Measurements from ENCODE around the gene GATAD2A.

The GATAD2A gene

GRCh38 chr19:19488875-19489690 lies 83.6 kb downstream of the GATAD2A start:
- peak; percentile 72 for DNase-seq (ENCODE audit: low read depth)

DNA sequence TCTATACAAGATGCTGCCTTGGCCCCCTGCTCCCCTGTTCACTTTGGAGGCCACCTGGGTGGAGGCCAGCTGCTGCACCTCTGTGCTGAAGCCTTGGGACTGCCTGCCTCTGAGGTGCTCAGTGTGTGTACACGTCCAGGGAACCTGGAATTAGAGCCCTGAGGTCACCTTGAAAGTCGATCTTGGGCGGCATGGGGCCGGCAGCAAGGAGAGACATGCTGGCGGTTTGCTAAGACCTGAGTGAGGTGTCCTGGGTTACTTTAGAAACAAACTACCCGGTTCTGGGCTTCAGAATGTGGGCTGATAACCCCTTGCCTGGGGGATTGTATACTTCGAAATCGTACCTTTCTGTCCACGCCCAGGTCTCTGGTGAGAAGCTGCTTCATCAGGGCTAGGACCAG lies 84.3 kb downstream of the GATAD2A start:
- no peak for DNase-seq (ENCODE audit: low read depth)

DNA sequence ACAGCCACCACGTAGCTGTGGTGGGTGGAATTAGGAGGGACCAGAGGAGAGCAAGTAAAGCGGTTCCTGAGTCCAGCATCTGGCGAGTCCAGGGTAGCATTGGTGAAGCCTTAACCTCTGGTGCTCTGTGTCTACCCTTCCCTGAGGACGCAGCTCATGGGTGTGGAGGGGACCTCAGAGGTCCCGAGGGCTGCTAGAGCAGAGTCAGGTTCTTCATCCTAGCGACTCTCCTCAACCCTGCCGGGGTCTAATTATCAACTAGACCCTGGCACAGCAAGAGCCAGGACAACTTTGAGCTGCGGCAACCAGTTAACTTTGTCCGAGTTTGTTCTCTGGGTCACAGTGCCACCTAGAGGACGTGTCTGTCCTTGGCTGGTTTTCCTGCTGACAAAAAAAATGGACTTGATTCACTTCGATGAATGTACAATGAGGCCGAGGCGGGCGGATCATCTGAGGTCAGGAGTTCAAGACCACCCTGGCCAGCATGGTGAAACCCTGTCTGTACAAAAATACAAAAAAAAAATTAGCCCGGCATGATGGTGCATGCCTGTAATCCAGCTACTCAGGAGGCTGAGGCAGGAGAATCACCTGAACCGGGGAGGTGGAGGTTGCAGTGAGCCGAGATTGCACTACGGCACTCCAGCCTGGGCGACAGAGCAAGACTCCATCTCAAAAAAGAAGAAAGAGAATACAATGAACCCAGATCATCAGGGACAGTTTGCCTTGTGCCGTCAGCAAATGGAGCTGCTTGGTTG lies 84.9 kb downstream of the GATAD2A start:
- DNase-seq (ENCODE audit: low read depth): peak; percentile 73

GRCh38 chr19:19491321-19492025 lies 86.0 kb downstream of the GATAD2A start:
- DNase-seq (ENCODE audit: low read depth): no peak

- DNase-seq (ENCODE audit: low read depth): no peak
Measured at GRCh38 chr19:19492026-19492610, 86.6 kb downstream of the GATAD2A start.

GRCh38 chr19:19493841-19494546 lies 88.5 kb downstream of the GATAD2A start:
- no peak for DNase-seq (ENCODE audit: low read depth)

- DNase-seq (ENCODE audit: low read depth): no peak
Measured at GRCh38 chr19:19495614-19496603, 90.4 kb downstream of the GATAD2A start.

DNA sequence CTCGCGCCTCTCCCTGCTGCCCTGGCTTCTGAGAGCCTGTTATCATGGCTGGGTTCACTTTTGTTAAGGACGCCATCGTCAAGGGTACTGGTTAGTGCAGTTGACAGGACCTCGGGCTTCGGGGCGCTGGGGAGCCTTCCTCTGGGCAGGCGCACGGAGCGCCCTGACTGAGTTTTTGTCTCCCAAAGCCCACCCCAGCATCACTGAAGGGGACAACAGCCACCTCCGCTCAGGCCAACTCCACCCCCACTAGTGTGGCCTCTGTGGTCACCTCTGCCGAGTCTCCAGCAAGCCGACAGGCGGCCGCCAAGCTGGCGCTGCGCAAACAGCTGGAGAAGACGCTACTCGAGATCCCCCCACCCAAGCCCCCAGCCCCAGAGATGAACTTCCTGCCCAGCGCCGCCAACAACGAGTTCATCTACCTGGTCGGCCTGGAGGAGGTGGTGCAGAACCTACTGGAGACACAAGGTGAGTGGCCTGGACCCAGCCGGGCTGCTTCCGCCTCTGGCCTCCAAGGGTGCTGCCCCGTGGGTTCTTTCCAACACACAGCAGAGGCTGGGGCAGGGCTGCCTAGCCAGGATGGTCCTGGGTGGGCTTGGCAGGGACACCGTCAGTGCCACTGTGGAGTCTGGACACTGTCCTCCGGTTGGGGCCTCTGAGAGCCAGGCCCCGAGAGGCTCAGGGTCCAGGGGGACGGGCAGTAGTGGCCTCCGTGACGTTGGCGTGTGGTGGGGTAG lies 92.9 kb downstream of the GATAD2A start:
- DNase-seq (ENCODE audit: low read depth): no peak

DNA sequence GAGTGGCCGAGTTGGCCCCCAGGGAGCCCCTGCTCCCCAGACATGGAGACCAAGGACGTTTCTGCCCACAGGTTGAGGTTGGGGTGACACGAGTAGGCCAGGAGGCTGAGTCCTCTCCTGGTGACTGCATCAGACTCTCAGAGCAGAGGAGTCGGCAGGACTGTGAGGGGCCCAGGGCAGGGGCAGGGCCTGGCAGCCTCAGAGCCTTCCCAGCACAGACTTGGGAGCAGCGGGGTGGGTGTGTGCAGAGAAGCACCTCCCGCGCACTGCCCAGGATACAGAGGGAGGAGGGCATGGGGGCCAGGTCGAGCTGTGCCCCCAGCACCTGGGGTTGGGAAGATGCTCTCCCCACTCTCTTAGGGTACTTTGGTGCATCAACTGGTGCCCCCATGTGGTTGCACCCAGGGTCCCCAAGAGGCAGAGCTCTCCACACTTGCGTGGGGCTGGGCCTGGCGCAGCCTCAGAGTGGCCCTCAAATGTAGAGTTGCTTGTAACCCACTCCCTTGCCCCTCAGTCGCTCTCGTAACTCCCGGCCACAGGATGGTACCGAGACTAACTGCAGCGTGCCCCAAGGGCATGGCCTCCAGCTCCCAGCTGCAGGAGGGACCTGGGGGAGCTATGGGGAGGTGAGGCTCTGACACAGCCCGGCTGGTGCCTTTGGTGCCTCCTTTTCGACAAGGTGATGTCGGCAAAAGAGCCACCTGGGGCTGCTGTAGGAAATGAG lies 94.0 kb downstream of the GATAD2A start:
- DNase-seq (ENCODE audit: low read depth): no peak

DNA sequence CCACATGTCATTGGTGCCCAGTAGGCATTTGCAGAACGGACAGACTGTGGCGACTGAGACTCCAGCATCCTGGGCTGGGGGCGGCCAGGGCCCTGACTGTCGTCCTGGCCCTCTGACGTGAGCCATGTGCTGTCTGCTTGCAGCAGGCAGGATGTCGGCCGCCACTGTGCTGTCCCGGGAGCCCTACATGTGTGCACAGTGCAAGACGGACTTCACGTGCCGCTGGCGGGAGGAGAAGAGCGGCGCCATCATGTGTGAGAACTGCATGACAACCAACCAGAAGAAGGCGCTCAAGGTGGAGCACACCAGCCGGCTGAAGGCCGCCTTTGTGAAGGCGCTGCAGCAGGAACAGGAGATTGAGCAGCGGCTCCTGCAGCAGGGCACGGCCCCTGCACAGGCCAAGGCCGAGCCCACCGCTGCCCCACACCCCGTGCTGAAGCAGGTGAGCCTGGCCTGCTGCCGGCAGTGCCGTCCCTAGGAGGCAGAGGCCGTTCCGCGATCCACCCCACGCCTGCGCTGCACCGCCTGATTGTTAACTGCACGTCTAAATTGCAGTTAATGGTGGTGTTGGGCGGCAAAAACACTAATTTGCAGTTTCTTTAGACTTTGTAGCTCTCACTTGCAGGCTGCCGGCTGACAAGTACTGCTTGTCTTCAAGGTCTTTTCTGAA lies 95.6 kb downstream of the GATAD2A start:
- DNase-seq (ENCODE audit: low read depth): no peak

GRCh38 chr19:19501798-19502197 lies 96.3 kb downstream of the GATAD2A start:
- no peak for DNase-seq (ENCODE audit: low read depth)

- DNase-seq (ENCODE audit: low read depth): no peak
Measured at GRCh38 chr19:19502281-19502680, 96.8 kb downstream of the GATAD2A start.

DNA sequence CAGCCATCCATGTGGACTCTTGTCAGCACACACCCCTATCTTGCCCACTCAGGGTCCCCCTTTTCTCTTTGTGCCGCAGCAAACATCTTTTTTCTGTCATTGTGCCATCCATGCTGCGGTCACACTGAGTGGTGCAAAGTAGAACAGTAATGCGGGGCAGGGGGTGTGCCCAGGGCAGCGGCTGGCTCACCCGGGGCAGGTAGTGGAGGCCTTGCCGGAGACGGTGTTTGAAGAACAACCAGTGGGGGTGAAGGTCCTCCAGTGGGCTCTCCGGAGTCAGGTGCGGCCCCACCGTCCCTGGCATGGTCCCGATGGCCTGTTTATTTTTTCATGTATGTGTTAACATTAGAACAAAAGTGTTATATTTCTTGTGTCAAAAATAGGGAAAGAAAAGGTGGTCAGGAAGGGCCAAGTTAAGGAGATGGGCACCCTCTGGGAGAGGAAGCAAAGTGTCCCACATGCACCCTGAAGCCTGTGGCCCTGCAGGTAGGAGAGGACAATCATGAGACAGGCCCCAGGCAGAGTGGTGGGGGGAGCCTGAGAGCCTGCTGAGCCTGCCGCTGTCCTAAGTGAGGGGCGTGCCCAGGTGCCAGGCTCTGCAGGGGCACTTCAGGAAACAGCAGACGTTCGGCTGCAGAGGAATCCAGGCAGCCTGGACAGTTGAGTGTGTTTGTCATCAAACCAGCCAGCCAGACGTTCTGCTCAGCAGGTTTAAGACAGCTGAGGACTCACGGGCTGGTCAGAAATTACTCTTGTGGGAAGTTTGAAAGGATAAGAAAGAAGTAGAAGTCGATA lies 97.5 kb downstream of the GATAD2A start:
- DNase-seq (ENCODE audit: low read depth): no peak

DNA sequence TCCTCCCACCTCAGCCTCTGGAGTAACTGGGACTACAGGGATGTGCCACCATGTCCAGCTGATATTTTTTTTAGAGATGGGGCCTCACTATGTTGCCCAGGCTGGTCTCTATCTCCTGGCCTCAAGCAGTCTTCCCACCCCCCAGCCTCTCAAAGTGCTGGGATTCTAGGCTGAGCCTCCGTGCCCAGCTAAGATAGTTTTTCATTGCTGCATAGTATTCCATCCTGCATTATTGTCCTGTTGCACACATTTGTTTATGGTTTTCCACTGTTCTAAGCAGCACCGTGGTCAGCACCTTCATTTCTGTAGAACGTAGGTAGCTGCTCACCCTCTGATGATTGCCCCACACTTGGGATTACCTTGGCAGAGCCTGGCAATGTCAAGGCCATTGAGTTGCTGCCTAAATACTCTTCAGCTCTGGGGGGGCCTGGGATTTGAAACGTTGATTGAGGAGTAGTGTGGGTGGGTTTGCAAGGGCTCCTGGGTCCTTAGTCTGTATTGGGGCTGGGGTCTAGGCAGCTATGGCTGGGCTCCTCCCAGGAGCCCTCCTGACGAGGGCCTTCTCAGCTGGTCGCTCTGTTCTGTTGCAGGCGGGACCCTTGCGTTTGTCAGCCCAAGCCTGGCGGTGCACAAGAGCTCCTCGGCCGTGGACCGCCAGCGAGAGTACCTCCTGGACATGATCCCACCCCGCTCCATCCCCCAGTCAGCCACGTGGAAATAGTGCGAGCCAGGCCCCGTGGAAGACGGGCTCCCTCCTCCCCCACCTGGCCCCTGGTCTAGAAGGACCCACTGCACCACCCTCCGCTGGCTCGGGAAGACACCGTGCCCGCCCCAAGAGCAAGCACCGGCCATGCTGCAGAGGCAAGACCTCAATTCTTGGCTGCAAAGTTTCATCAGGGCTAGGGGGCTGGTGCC lies 99.5 kb downstream of the GATAD2A start:
- no peak for DNase-seq (ENCODE audit: low read depth)

DNA sequence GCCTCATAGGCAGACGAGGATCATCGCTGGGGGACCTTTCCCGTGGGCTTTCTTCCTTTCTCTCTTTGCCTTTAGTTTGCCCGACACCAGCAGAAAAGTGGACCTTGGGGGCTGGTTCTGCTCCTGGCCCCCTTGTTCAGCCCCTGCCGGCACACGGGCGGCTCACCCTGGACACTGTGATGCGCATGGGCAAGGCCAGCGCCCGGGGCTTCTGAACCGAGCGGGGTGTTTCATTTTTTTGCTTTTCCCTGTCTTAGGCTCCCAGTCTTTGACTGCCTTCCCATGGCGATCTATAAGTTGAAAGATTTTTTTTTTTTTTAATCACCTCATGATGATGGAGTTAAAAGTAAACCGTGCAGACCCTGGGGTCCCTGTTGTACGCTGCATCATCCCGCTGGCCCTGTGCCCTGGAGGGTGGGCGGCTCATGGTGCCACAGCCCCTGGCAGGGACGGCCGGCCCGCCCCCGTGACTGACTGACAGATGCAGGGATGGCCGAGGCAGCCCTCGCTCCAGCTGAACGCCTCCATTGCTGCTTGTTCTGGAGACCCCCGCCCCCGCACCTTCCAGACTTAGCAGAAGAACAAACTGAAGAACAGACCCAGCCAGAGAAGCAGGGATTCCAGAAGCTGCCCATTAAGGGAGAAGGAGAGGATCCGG lies 100.3 kb downstream of the GATAD2A start:
- DNase-seq (ENCODE audit: low read depth): no peak

- DNase-seq (ENCODE audit: low read depth): no peak
Measured at GRCh38 chr19:19506592-19506991, 101.1 kb downstream of the GATAD2A start.

Measured in activated gamma-delta T cell treated with anti-CD3 and anti-CD28 coated beads, Interleukin-2, amount 50 U/mL, for 16 hours (primary cell).